Esophagus muscularis mucosa (tissue), 4 donors: ENCODE data around the gene DNAJC12. TPM values are rescaled to one million over a fixed set of nuclear protein-coding genes. Genes with fewer than 3 reads are reported as not detected.

Source experiments
- DNase-seq: peaks from one replicate; pipeline ENCODE4 v3.0.0-alpha.2; 2017; ENCODE audit errors: extremely low spot score
- H3K27ac ChIP-seq, 4 donors: fragments of 200-600 bp; sonication (generic); replicated peaks in 1 of 4; 1 replicate in 3 of 4; 2 replicates in 1 of 4; pipeline ENCODE4 v1.5.1; 2016 to 2019; ENCODE audit warnings: mild to moderate bottlenecking in 1 of 4
- H3K27me3 ChIP-seq, 4 donors: fragments of 200-600 bp; sonication (generic); one replicate each; pipeline versions ENCODE4 v1.5.1 to v1.6.0; 2016 to 2019
- H3K36me3 ChIP-seq, 4 donors: fragments of 200-600 bp; sonication (generic); one replicate each; pipeline ENCODE4 v1.5.1; 2016 to 2019
- H3K4me1 ChIP-seq, 4 donors: fragments of 200-600 bp; sonication (generic); one replicate each; pipeline ENCODE4 v1.5.1; 2016 to 2019
- H3K4me3 ChIP-seq, 4 donors: fragments of 200-600 bp; sonication (generic); 1 replicate in 2 of 4; 2 replicates in 2 of 4; pipeline ENCODE4 v1.5.1; 2016 to 2019; ENCODE audit warnings: mild to moderate bottlenecking in 4 of 4, moderate library complexity in 1 of 4
- H3K9me3 ChIP-seq, 4 donors: fragments of 200-600 bp; sonication (generic); 1 replicate in 3 of 4; 2 replicates in 1 of 4; pipeline ENCODE4 v1.5.1; 2016 to 2019
- CTCF ChIP-seq, 3 experiments: fragments of 200-600 bp in 2 of 3; fragments of 450-650 bp in 1 of 3; sonication (generic) in 2 of 3; IDR thresholded peaks; one replicate each; pipeline ENCODE4 v1.5.1; 2017 to 2019; ENCODE audit warnings: antibody characterized with exemption in 3 of 3, mild to moderate bottlenecking in 2 of 3, moderate library complexity in 1 of 3
- EP300 ChIP-seq: sonication (generic); formaldehyde crosslinking; IDR thresholded peaks from one replicate; pipeline ENCODE4 v1.6.1; 2017; ENCODE audit warnings: antibody characterized with exemption
- POLR2A ChIP-seq: fragments of 450-650 bp; IDR thresholded peaks from one replicate; pipeline ENCODE4 v1.6.1; 2017; ENCODE audit warnings: antibody characterized with exemption, moderate library complexity, mild to moderate bottlenecking, low read depth
- POLR2AphosphoS5 ChIP-seq, 2 donors: sonication (generic); formaldehyde crosslinking; IDR thresholded peaks; one replicate each; pipeline ENCODE4 v1.6.1; 2017; ENCODE audit warnings: antibody characterized with exemption in 2 of 2
- WGBS: methylation state at CpG from one replicate; pipeline ENCODE4 v1.1.5; 2018; 5-methylcytosine and 5-hydroxymethylcytosine counted together
- intact Hi-C: fragments of 100-400 bp; cut with DNase I; formaldehyde crosslinking; loops from one replicate; pipeline ENCODE4 v1.15.1; 2023
- total RNA-seq, 4 donors: library from RNA; depleted of rRNA; stranded (reverse); fragments of >200 nt; gene quantifications; one replicate each; pipeline versions ENCODE4 v1.1.0 to v1.2.1, GENCODE V29; 2016

The DNAJC12 gene
- total RNA-seq, 4 donors from 2014 or later = 4.1 to 7.6 (median 6.5) TPM

GRCh38 chr10:67775279-67775678, 62.7 kb downstream of the DNAJC12 start:
- WGBS = 75% methylated on average over 2 of the region's 2 CpGs
- no peaks in the 10 kb centered on the region for H3K36me3 ChIP-seq
- no peak for DNase-seq
- no peak overlapping the region for H3K4me3 ChIP-seq
- no peaks in the 10 kb centered on the region for H3K27me3 ChIP-seq
- intact Hi-C loops = no loop called here
- no peaks in the 10 kb centered on the region for H3K9me3 ChIP-seq
- peaks cover 0 to 12% (median 9%) of the 10 kb centered on the region in 4 donors for H3K4me1 ChIP-seq
- no peak overlapping the region for H3K27ac ChIP-seq
- TF ChIP-seq POLR2AphosphoS5 (IDR thresholded peaks at IDR 0.05) (no peak), EP300 (no peak), CTCF (IDR thresholded peaks at IDR 0.05) (no peak), POLR2A (no peak)

- intact Hi-C loops = no loop called here
- no peak for TF ChIP-seq EP300
- no peak for TF ChIP-seq CTCF (IDR thresholded peaks at IDR 0.05)
- TF ChIP-seq POLR2AphosphoS5 (IDR thresholded peaks at IDR 0.05) = no peak
- TF ChIP-seq POLR2A = no peak
- H3K36me3 ChIP-seq = no peaks in the 10 kb centered on the region
- H3K4me1 ChIP-seq = no peaks in the 10 kb centered on the region
- H3K27me3 ChIP-seq = no peaks in the 10 kb centered on the region
- H3K4me3 ChIP-seq = no peak overlapping the region
- no peaks in the 10 kb centered on the region for H3K9me3 ChIP-seq
- no peak for DNase-seq
- no peak overlapping the region for H3K27ac ChIP-seq
Observed at GRCh38 chr10:67772894-67773511, 65.0 kb downstream of the DNAJC12 start.

DNA sequence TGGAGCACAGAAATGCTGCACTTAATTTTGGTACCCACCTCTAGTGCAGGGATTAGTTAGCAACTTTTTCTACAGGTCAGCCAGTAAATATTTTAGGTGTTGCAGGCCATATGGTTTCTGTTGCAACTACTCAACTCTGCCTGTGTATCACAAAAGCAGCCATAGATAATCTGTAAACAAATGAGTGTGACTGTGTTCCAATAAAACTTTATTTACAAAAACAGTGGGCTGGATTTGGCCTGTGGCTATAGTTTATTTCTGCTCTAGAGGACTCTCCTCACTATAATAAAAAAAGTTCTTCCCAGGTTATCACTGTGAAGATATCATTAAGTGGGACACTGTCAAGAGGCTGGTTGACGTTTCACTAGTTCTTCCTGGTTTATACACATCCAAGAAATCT, 65.8 kb downstream of the DNAJC12 start:
- 90% methylated on average over 1 of the region's 1 CpG for WGBS
- TF ChIP-seq EP300 = no peak
- TF ChIP-seq CTCF (IDR thresholded peaks at IDR 0.05) = no peak
- no peak for TF ChIP-seq POLR2AphosphoS5 (IDR thresholded peaks at IDR 0.05)
- TF ChIP-seq POLR2A = no peak
- Histone ChIP-seq H3K9me3 (no peaks in the 10 kb centered on the region), H3K4me1 (no peaks in the 10 kb centered on the region), H3K4me3 (no peak overlapping the region), H3K36me3 (no peaks in the 10 kb centered on the region), H3K27me3 (no peaks in the 10 kb centered on the region), H3K27ac (no peak overlapping the region)
- intact Hi-C loops = no loop called here
- no peak for DNase-seq

DNA sequence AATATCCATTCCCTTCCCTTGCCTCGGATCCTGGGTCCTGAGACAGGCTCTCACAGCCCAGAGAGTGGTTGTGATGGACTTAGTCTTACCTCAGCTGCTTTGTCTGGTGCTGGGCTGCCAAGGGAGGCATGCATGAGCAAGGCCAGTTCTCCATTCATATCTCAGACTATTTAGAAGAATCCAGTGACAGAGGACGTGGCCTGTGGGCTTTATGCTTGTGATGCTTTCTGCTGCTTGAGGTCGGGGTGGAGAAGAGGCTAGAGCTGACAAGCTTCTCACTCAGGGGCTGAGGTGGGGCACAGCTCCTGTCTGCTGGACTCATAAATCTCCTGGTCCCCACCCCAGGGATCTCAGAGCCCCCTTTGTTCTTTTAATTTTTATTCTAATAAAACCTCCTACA, 66.8 kb downstream of the DNAJC12 start:
- intact Hi-C loops = no loop called here

More for the DNA sequence above, 66.8 kb downstream of the DNAJC12 start:
- Histone ChIP-seq H3K27me3 (no peaks in the 10 kb centered on the region), H3K9me3 (no peaks in the 10 kb centered on the region), H3K27ac (no peak overlapping the region), H3K4me1 (no peaks in the 10 kb centered on the region), H3K4me3 (no peak overlapping the region), H3K36me3 (no peaks in the 10 kb centered on the region)
- no peak for TF ChIP-seq EP300
- TF ChIP-seq POLR2AphosphoS5 (IDR thresholded peaks at IDR 0.05) = no peak
- TF ChIP-seq POLR2A = no peak
- no peak for TF ChIP-seq CTCF (IDR thresholded peaks at IDR 0.05)
- no peak for DNase-seq
- 69% methylated on average over 3 of the region's 3 CpGs for WGBS
